Muscle of arm (tissue), 14 donors: ENCODE measurements around the gene CA12. TPM values are rescaled to one million over a fixed set of nuclear protein-coding genes. Genes with fewer than 3 reads are reported as not detected.
"Not testable (repeated sequence)": the region's sequence is repeated elsewhere in the genome, so short reads cannot be mapped to it uniquely, and the experiment has no call there.

Experiments
- DNase-seq: peaks from one replicate; pipeline ENCODE4 v3.0.0-alpha.2; 2013
- long read RNA-seq, 11 donors: transcript quantifications; one replicate each; lab custom pipeline, GENCODE V29; 2026
- polyA plus RNA-seq, 12 donors: library from polyadenylated mRNA; unstranded; fragments of 120-200 nt; gene quantifications; one replicate each; pipeline ENCODE4 v1.2.1, GENCODE V29; 2013; ENCODE audit not compliant: insufficient read length in 12 of 12

Gene CA12
- 10 to 100 TPM in 1 of 12 donors, 1 to 10 TPM in 6, under 1 TPM in 4, not detected in 1; 0.88 to 11.3 (median 1.4) TPM for polyA plus RNA-seq
- long read RNA-seq, donor 1, full-length matches to known transcripts, result 10 of 29 reads
- long read RNA-seq, donor 1, partial matches to known transcripts, result 19 of 29 reads
- long read RNA-seq, donor 1, other reads (novel, unspliced or antisense), result 0 of 29 reads
- long read RNA-seq, donor 2, result 0 reads
- long read RNA-seq, donor 3, result 0 reads
- long read RNA-seq, donor 4, result 0 reads
- long read RNA-seq, donor 5, result 0 reads
- long read RNA-seq, donor 6, result 0 reads
- long read RNA-seq, donor 7, result 0 reads
- long read RNA-seq, donor 8, result 0 reads
- long read RNA-seq, donor 9, result 0 reads
- long read RNA-seq, donor 10, result 0 reads
- long read RNA-seq, donor 11, result 0 reads

GRCh38 chr15:63381301-63382204 is at the start of gene CA12:
Gene CA12 (minus strand): TSS chr15:63381846. CDS start chr15:63381720, 126 bp downstream.
- no peak for DNase-seq

DNA sequence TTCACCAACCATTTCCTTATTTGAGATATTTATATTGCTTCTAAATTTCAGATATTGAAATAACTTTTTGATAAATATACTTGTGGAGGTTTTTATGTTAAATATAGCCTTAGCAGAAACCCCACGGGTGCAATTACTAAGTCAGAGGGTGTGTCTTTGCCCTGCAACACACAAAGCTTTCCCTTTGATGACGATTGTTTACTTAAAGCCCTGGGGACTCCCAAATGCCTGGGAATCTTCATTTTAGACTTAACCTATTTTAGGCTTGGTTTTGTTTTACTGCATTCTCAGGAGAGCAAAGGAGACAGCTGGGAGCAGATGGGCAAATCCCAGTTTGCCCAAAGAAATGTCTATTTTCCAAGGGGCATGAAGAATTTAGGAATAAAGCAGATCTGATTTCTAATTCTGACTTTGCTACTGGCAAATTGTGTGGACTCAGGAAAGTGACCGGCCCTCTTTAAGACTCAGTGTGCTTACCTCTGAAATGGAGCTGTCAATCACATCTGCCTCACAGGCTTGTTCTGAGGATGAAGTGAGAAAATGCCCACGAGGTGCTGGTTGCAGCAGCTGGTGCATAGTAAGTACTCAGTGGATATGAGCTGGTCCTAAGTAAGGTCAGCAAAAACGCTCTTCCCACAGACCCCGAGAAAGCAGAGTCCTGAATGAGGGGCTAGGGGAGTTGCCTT is 49.3 kb upstream of the CA12 start:
- DNase-seq, result no peak

DNA sequence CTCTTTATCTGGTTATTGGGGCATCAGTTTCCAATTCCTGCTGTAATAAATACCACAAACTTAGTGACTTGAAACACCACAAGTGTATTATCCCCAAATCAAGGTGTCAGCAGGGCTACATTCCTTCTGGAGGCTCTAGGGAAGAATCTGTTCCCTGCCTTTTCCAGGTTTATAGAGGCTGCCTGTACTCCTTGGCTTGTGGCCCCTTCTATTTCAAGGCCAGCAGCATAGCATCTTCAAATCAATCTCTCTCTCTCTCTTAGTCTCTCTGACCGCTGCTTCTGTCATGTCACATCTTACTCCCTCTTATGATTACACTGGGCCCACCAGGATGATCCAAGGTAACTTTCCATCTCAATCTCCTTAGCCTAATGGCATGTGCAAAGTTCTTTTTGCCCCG is 44.9 kb upstream of the CA12 start:
- no peak for DNase-seq

GRCh38 chr15:63425426-63425985 is 43.9 kb upstream of the CA12 start:
- no peak for DNase-seq

DNA sequence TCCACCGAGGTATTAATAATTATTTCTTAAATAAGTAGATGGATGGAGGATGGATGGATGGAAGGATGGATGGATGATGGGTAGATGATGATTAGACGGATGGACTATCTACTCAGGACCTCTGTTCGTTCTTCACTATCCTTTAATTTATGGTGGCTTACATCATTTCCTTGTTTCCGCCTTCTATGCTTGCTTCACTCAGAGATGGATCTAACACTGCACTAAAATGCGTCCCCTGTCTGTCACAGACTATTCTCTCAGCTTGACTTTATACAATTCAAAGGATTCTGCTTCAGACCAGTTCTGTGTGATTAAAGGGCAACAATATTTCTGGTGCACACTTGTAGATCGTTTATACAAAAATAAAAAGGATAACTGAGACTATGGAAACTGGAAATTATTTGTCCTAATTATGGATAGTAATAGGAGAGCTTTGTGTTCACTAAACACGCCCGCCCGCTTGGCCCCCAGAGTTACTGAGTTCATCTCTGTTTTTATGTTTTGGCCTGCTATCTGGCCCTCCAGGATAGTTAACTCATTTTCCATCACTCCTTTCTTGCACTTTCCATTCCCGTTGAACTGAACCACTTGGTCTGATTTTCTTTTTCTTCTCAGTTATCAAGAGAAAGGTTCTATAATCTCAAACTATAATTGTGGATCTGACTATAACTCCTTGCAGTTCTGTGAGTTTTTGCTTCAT is 41.4 kb upstream of the CA12 start:
- peak; percentile 35 for DNase-seq

DNA sequence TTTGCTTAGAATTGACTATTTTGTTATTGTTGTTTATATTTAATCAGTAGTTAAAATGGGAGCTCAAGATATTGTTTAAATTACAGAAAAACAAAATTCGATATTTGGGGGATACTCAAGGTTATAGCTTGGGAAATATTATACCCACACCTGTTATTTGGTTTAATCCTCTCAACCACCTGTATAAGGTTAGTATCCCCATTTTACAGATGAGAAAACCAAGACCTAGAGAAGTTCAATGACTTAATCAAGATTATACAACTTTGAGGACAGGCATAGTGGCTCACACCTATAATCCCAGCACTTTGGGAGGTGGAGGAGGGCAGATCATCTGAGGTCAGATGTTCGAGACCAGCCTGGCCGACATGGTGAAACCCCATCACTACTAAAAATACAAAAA is 39.8 kb upstream of the CA12 start:
- no peak for DNase-seq

- DNase-seq, result no peak
Observed at GRCh38 chr15:63420333-63420747, 38.7 kb upstream of the CA12 start.

DNA sequence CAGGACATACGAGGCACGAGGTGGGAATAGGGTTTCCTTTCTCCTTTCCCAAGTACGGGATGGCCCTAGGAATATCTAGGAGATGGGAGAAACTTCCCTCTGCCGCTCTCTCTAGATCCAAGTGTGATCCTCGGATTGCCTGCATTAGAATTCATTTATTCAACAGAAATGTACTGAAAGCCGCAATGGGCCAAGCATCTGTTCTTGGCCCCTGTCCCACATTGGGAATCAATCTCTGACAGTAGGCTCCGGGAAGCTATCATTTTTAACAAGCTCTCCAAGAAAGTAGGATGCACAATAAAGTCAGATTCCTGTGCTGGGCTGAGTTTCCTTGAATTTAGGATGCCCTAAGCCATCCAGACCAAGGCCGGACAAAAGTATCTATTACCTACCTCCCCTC is 37.2 kb upstream of the CA12 start:
- peak; percentile 61 for DNase-seq

DNA sequence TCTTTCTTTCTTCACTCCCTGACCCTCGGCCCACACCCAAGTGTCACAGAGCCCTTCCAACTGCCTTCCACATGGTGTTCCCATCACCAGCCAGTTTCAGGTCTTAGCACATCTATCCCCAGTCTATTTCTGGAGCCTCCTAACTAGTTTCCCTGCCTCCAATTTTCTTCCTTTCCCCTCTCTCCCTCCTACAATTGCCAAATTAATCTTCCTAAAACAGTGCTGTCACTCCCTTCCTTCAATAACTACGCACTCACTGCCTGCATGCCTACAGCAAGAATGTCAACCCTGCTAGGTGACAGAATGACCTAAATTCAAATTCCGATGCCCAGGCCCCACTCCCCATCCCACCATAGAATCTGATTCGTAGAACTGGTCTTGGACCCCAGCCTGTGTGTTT is 36.1 kb upstream of the CA12 start:
- DNase-seq, result no peak

- DNase-seq, result not testable (repeated sequence)
Observed at GRCh38 chr15:63417274-63417673, 35.6 kb upstream of the CA12 start.

- DNase-seq, result no peak
Observed at GRCh38 chr15:63414474-63415120, 33.0 kb upstream of the CA12 start.

GRCh38 chr15:63412551-63412950 is 30.9 kb upstream of the CA12 start:
- DNase-seq, result no peak

- no peak for DNase-seq
Observed at GRCh38 chr15:63411866-63412265, 30.2 kb upstream of the CA12 start.

- DNase-seq, result no peak
Observed at GRCh38 chr15:63409179-63409578, 27.5 kb upstream of the CA12 start.

GRCh38 chr15:63408524-63408923 is 26.9 kb upstream of the CA12 start:
- peak; percentile 48 for DNase-seq

- no peak for DNase-seq
Observed at GRCh38 chr15:63407612-63408011, 26.0 kb upstream of the CA12 start.

- DNase-seq, result no peak
Observed at GRCh38 chr15:63405683-63406390, 24.2 kb upstream of the CA12 start.

- DNase-seq, result no peak
Observed at GRCh38 chr15:63405159-63405558, 23.5 kb upstream of the CA12 start.

- no peak for DNase-seq
Observed at GRCh38 chr15:63403254-63403945, 21.8 kb upstream of the CA12 start.
